Cardiac fibroblast (primary cell): ENCODE data around the gene MDN1.

ENCODE experiments used
- DNase-seq, 2 donors: peaks; one replicate each; pipeline versions ENCODE4 v3.0.0 to v3.0.0-alpha.2; 2010; ENCODE audit warnings: low read depth in 2 of 2
- H3K4me3 ChIP-seq, 2 donors: replicated peaks in 1 of 2; 1 replicate in 1 of 2; 2 replicates in 1 of 2; pipeline ENCODE4 v1.5.1; 2011; ENCODE audit warnings: low read depth in 2 of 2, low read length in 2 of 2, mild to moderate bottlenecking in 2 of 2, moderate library complexity in 1 of 2
- TF ChIP-seq, protein P1 (sequence below): IDR thresholded peaks from one replicate; pipeline ENCODE4 v1.5.1; 2011; ENCODE audit warnings: low read depth, mild to moderate bottlenecking, low read length, inconsistent platforms

Gene MDN1

DNA sequence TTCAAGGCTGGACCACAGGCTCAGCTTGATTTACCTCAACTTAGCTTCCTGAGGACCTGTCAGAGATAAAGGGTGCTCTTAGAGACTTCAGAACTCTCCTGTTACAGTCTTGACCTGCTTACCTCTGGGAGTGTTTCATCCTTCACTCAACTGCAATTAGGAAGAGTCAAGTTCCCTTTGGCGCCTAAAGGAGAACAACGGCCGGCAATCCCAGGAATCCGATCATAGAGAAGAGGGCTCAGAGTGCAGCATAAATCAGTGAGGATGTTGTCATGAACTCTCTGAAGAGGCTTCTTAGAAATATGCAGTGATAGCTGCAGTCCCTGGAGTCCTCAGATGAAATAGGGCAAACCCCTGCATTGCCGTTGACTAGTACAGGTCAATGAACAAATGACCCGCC lies 217.4 kb downstream of the MDN1 start:
- TF ChIP-seq, protein P1, sequence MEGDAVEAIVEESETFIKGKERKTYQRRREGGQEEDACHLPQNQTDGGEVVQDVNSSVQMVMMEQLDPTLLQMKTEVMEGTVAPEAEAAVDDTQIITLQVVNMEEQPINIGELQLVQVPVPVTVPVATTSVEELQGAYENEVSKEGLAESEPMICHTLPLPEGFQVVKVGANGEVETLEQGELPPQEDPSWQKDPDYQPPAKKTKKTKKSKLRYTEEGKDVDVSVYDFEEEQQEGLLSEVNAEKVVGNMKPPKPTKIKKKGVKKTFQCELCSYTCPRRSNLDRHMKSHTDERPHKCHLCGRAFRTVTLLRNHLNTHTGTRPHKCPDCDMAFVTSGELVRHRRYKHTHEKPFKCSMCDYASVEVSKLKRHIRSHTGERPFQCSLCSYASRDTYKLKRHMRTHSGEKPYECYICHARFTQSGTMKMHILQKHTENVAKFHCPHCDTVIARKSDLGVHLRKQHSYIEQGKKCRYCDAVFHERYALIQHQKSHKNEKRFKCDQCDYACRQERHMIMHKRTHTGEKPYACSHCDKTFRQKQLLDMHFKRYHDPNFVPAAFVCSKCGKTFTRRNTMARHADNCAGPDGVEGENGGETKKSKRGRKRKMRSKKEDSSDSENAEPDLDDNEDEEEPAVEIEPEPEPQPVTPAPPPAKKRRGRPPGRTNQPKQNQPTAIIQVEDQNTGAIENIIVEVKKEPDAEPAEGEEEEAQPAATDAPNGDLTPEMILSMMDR, result no peak
- DNase-seq, result no peak

DNA sequence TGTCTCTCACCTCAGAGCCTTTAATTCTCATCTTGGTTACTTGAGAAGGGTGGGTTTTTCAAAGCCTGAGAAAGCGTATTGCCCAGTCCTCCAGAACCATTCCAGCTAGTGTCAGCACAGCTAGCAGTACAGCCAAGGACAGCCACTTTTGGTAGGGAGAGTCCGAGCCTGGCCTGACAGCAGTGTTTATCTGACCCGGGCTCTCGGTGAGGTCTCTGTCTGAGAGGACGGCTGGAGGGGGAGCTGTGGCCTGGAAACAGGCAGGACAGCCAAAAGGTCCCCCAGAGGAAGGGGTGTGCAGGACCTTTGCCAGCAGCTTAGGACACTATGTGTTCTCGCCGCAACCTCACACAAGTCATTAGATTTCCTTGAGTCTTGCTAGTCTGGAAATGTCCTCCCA lies 219.9 kb downstream of the MDN1 start:
- TF ChIP-seq, protein P1, result no peak
- H3K4me3 ChIP-seq, result no peak overlapping the region
- no peak for DNase-seq

More for the DNA sequence above, 217.4 kb downstream of the MDN1 start:
- no peak overlapping the region for H3K4me3 ChIP-seq

DNA sequence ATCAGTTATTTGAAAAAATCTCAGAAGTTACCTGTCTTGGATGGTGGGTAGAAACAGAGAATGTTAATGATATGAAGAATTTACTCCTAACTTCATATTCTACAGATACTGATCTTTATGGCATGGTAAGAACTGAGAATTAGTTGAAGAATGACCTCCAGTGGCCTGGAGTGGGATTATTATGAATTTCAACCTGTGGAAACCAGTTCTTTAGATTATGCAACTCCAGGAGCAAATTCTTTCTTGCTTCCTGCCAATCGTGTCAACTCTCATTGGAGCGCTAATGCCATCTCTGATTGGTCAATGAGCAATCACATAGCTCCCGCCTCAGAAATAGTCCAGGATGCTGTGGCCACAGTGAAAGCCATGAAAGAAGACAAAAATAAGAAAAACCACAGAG lies 221.6 kb downstream of the MDN1 start:
- TF ChIP-seq, protein P1, result no peak
- no peak overlapping the region for H3K4me3 ChIP-seq
- peak; percentile 49 to 56 for DNase-seq

DNA sequence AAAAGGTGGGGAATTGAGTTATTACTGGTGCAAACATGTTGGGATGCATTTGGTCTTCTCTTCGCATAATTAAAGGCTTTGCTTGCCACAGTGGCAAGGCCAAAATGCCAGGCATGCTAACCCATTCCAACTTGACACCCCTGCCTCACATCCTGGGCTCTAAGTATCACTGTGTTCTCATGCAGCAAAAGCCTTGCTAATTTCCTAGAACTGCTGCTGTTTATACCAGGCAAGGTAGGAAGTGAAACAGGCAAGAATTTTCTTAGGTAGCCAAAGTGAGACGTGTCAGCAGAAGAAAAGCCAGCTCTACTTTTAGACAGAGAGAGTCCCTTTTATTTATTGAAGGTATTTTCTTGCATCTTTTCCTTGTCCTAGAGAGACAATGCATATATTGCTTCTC lies 222.2 kb downstream of the MDN1 start:
- TF ChIP-seq, protein P1, result no peak
- no peak overlapping the region for H3K4me3 ChIP-seq
- DNase-seq, result no peak

DNA sequence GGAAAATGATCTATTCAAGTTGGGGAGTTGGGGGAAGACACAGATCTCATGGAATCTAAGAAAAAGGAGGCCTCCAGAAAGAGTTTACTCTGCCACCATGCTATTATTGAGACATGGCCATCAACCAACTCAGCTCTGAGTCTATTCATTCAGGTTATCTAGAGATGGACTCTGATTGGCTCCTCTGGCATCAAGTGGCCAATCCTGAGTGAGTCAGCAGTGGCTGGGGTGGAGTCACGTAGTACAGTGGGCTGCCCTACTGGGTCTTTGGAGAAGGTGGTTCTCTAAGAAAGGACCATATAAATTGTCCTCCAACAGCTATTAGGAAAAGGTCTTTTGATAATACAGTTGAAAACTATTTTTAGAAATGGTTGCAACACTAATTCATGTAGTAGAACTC lies 223.1 kb downstream of the MDN1 start:
- TF ChIP-seq, protein P1, result no peak
- H3K4me3 ChIP-seq, result no peak overlapping the region
- DNase-seq, result no peak

DNA sequence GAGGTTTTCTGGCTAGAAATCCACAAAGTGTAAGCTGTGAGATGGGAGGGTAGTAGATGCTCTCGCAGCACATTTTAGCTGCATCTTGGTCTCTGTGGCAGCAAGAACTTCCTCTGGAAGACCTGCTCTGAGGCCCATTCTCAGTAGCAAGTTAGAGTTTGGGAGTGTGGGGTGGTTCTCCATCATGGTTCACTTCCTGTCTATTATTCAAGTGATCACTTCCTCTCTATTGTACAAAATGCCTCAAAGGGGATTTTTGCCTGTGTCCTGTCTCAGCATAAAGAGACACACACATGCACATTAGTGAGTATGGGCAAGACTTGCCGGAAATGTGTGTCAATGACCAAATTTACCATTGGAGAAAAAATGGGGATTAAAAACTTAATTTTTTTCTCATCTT lies 223.5 kb downstream of the MDN1 start:
- TF ChIP-seq, protein P1, result no peak
- H3K4me3 ChIP-seq, result no peak overlapping the region
- no peak for DNase-seq
